Fibroblast of pulmonary artery (primary cell): ENCODE results near the gene CALM1.

ENCODE experiments used
- DNase-seq: peaks from one replicate; pipeline ENCODE4 v3.0.0-alpha.2; 2010; ENCODE audit warnings: low read depth
- H3K4me3 ChIP-seq: replicated peaks from 2 replicates; pipeline ENCODE4 v1.5.1; 2011; ENCODE audit warnings: low read depth, mild to moderate bottlenecking, control low read depth, low read length, moderate library complexity
- TF ChIP-seq, protein P1 (sequence below): IDR thresholded peaks from 2 replicates; pipeline ENCODE4 v1.5.1; 2011; ENCODE audit warnings: mild to moderate bottlenecking, control low read depth, low read length, inconsistent platforms; ENCODE audit errors: missing control alignments

Gene CALM1

DNA sequence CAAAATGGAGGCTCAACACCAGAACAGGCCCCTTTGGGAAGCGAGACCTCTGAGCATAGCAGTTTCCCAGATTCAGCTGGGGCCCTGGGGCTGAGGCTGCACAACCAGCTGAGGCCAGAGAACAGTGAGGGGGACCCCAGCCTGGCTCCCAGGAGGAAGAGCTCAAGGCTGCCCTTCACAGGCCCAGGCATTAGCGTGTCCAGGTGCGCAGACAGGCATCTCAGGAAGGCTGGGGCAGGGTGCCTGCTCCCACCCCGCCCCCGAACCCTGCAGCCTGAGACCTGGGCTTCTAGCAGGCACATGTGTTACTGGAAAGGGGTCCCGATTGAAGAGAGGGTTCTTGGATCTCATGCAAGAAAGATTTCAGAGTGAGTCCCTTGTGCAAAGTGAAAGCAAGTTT is 27.2 kb downstream of the CALM1 start:
- DNase-seq, result no peak
- no peak overlapping the region for H3K4me3 ChIP-seq
- TF ChIP-seq, protein P1, sequence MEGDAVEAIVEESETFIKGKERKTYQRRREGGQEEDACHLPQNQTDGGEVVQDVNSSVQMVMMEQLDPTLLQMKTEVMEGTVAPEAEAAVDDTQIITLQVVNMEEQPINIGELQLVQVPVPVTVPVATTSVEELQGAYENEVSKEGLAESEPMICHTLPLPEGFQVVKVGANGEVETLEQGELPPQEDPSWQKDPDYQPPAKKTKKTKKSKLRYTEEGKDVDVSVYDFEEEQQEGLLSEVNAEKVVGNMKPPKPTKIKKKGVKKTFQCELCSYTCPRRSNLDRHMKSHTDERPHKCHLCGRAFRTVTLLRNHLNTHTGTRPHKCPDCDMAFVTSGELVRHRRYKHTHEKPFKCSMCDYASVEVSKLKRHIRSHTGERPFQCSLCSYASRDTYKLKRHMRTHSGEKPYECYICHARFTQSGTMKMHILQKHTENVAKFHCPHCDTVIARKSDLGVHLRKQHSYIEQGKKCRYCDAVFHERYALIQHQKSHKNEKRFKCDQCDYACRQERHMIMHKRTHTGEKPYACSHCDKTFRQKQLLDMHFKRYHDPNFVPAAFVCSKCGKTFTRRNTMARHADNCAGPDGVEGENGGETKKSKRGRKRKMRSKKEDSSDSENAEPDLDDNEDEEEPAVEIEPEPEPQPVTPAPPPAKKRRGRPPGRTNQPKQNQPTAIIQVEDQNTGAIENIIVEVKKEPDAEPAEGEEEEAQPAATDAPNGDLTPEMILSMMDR, result no peak

DNA sequence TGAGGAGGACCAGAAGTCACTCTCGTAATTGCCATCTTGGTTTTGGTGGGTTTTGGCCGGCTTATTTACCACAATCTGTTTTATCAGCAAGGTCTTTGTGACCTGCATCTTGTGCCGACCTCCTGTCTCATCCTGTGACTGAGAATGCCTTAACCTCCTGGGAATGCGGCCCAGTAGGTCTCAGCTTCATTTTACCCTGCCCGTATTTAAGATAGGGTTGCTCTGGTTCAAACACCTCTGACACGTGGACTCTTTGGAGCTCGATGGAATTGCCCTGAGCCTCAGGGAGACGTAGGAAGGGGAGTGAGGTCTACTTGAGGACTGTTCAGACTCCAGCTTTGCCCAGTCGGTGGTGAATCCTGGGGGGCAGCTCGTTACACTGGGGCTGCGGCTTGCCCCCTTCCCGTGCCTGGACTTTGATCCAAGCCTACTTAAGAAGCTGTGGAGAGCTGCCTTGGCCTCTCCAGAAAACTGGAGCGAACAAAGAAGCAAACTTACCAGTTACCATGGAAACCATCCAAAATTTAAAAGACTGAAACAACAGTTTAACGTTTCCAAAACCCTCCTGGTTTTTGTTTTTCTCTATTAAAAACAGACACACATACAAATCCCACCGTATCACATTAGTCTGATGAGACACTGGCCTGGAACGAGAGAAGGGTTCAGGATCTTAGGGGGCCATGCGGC is 28.0 kb downstream of the CALM1 start:
- no peak overlapping the region for H3K4me3 ChIP-seq
- no peak for DNase-seq
- TF ChIP-seq, protein P1, result no peak

DNA sequence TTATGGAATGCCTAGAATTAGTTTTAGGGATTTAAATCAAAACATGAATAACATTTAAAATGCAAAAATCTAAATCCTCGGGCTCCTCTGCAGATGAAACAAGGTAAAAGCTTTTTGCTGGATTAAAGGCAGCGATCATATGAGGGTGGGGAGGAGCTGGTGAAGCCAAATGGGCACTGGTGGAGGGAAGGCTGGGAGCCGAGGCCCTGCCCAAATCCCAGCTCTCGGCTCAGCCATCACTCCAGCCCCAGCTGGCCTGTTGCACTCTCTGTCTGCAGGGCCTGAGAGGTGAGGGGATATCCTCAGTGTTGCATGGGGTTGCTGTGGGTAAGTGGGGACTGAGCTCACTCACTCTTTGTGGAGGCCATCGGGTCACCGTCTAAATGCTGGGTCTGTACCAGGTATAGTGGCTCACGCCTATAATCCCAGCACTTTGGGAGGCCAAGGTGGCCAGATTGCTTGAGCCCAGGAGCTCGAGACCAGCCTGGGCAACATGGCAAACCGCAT is 28.6 kb downstream of the CALM1 start:
- TF ChIP-seq, protein P1, result no peak
- no peak for DNase-seq
- H3K4me3 ChIP-seq, result no peak overlapping the region

DNA sequence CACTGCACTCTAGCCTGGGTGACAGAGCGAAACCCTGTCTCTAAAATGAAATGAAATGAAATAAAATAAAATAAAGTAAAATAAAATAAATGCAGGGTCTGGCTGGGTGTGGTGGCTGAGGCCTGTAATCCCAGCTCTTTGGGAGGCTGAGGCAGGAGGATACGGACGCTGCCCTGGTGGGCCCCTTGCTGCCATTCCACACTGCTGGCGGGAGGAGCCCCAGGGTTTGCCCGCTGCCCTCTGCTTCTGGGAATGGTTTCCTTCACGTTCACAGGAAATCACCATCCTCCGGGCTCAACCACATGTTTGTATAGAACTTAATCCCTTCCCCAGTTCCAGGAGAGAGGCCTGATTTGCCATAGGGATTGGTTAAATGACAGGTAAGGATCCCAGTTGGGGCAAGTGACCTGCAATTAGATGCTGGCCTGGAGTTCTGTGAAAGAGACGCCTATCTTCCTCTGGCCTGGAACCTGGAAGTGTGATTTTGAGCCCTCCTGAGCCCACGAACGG is 29.3 kb downstream of the CALM1 start:
- TF ChIP-seq, protein P1, result no peak

DNA sequence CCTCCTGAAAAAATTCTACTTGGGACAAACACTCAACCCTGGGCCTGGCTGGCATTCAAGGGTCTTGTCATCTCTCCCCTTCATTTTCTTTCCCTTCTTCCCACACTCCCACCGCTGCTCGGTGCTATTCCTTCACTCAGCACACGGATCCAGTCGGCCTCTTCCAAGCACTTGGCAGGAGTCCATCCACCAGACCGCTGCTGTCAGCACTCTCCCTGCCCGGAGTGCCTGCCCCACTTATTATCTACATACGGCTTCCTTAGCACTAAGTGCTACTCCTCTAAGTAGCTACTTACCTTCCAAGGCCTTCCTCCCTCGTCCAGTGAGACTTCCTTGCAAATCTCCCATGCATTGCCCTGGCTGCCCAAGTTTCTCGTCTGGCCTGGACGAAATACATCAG is 29.8 kb downstream of the CALM1 start:
- no peak overlapping the region for H3K4me3 ChIP-seq
- peak; percentile 77 for DNase-seq
- TF ChIP-seq, protein P1, result no peak

More for the DNA sequence above, 29.3 kb downstream of the CALM1 start:
- H3K4me3 ChIP-seq, result no peak overlapping the region
- no peak for DNase-seq

DNA sequence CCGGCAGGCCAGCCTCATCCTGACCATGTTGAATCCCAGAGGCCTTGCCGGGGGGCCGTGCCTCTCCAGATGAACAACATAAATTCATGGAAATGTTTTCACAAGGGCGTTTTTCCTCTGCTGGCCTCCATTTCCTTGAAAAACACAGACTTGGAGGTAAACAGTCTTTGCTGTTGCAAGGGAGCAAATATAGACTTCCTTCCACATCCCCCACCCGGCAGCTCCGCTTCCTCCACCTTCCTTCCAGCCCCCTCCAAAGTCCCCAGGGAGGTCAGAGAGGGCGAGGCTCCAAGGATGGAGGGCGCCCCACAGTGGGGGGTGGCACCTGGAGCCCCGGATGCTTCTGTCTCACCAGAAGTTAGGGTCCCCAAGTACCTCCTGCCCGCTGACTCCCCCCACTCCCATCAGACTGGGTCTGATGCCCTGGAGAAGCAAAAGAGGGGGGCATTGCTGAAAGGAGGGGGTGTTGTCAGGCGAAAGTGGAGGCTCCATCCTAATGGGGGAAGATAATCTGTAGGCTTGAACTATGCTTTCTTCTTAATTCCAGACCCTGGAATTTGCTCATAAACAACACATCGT is 31.1 kb downstream of the CALM1 start:
- H3K4me3 ChIP-seq, result no peak overlapping the region
- no peak for DNase-seq
- TF ChIP-seq, protein P1, result no peak
